NCI-H1417 (cell line): ENCODE measurements around the gene ST8SIA2.
"Not testable (repeated sequence)": the region's sequence is repeated elsewhere in the genome, so short reads cannot be mapped to it uniquely, and the experiment has no call there.

Experiments
- DNase-seq, 3 experiments: peaks; one replicate each; lab custom pipeline; 2025; lab: John Stamatoyannopoulos, UW

ST8SIA2 gene

DNA sequence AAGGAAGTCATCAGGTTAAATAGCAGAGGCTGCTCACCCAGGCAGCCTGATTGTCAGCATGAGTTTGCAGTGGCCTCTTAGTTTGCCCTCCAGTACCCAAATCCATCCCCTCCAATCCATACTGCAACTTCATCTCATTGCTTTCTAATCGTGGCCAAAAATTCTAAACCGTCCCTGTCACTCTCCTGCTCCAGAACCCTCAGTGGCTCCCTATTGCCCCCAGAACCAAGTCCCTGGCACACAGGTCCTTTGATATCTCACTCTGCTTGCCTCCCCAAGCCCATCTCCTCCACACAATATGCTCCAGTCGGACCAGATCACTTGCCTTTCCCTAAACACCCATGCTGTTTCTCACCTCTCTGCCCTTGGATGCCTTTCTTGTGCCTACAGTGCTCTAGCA is 49.7 kb downstream of the ST8SIA2 start:
- no peak for DNase-seq

GRCh38 chr15:92444631-92445030 is 51.0 kb downstream of the ST8SIA2 start:
- DNase-seq: no peak

DNA sequence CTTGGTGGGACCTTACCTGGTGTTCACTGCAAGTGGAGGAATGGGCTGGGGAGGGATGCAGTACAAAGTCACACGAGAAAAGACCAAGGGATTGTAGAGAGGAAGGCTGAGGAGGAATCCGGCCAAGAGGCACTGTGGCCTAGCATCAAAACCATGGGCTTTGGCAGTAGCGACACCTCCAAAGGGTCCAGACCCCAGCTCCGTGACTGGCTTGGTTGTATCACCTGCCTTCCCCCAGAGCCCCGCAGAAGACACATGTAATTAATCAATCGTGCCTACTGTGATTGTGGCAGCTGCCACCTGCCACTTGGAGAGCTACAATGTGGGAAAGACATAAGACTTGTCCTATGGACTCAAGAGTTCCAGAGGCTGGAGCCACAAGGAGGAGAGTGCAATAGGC is 54.7 kb downstream of the ST8SIA2 start:
- DNase-seq: peak in 2 of 3 experiments; percentile 21 to 49

- DNase-seq: no peak
These were observed 55.8 kb downstream of the ST8SIA2 start for GRCh38 chr15:92449476-92449875.

GRCh38 chr15:92451225-92451825 is 57.6 kb downstream of the ST8SIA2 start:
- DNase-seq: no peak

DNA sequence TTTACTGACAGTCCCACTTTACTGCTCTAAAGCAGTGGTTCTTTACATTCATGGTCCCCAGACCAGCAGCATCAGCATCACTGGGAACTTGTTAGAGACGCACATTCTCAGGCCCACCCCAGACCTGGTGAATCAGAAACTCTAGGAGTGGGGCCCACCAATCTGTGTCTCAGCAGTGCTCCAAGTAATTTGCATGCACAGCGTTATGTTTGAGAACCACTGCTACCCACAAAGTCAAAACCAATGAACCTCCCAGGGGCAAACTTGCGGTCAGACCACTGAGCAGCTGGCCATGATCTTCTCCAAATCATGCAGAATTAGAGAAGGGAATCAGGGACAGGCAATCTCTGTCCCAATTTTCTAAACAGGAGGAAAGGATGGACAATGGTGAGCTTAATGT is 58.5 kb downstream of the ST8SIA2 start:
- DNase-seq: no peak

GRCh38 chr15:92453607-92454006 is 59.9 kb downstream of the ST8SIA2 start:
- DNase-seq: no peak

DNA sequence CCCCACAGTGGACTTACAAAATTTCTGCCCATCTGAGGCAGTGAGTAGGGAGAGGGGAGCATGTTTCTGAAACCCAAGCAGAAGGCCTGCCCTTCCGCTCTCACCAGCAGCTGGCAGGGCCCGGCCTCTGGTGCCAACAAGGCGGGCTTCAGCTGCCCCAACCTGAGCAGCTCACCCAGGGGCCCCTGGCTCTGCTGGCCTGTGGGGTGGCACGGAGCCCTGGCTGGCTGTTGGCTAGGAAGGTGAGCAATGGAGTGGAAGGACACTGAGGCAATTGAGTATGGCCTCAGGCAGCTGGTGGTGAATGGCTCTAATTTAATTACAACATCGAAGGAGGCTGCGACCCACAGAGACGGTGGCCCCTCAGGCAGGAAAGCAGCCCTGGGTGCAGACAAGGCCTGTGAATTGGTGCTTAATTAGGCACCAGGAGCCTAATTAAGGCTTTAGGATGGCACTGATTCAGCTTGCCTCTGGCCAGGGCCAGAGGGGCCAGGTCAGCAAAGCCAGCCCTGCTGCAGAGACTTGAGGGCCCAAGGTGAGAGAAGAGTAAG is 60.9 kb downstream of the ST8SIA2 start:
- DNase-seq: peak in 1 of 3 experiments; percentile 33

DNA sequence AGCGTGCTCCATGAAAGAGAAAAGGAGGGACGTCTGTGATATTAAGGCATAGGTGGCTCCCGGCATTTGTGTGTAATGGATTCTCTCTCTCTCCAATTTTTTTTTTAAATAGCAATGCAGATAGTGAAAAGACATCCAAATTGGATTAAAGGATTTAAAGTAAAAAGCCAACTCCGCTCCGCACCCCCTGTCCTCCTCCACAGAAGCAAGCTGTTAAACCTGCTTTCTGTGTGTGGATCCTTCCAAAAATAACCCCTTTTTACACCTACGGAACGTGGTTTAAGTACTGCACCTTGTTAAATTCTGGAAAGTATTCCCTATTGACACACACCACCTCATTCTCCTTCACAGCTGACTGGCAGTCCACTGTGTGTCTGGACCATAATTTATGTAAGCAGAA is 61.6 kb downstream of the ST8SIA2 start:
- DNase-seq: no peak

DNA sequence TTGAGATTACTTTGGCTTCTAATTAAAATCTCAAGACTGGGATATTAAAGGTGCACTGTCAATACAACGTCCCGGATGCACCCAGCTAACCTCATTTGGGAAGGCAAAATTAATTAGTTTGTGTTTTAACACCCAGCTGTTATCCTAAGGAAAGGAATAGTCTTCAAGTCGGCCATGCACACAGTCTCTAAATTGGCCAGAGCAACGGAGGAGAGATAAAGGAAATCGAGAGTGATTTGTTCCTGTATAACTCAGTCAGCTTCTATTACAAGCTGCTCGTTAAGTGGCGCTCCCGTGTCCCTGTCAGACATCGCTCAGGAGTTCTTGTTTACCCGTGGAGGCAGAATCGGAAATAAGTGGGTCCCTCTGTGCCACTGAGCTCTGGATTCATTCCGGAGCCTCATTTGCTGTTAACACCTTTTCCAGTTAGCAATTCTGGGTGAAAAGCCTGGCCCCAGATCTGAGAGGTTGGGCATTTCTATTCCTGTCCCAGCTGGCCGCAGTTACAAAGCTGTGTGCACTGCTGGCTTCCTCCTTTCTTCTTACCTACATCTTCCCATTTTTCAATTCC is 63.9 kb downstream of the ST8SIA2 start:
- peak in 1 of 3 experiments; percentile 17 for DNase-seq

DNA sequence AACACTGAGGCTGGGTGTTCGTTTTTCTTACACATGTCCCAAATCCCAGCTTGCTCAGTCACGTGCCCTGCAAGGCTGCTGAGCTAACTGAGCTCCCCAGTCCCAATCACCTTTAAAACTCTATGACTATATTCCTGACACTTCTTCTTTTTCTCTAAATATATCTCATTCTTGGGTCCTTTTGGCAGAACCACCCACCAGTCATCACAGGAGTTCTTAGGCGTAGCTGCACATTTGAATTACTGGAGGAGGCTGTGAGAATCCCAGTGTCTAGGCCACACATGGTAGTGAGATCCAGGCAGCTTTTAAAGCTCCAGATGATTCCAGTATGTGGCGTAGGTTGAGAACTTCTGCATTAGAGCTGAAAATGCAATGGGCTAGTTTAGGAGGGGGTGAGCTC is 66.3 kb downstream of the ST8SIA2 start:
- DNase-seq: no peak

- DNase-seq: no peak
These were observed 68.9 kb downstream of the ST8SIA2 start for GRCh38 chr15:92462424-92463125.

DNA sequence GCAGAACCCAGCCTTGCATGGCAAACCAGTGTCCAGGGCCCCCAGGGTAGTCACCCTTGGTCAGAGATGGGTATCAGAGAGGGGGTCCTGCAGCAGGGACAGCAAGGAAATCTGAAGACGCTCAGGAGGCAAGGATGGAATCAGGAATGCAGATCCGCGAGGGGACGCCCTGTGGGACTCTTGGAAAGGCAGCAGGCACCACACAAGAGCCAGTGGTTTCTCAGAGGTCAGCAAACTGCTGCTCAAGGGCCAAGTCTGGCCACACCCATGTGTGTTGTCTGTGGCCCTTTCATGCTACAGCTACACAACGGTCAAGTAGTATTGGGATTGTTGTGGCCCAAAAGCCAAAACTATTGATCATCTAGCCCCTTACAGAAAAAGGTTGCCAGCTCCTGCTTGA is 69.7 kb downstream of the ST8SIA2 start:
- DNase-seq: no peak

DNA sequence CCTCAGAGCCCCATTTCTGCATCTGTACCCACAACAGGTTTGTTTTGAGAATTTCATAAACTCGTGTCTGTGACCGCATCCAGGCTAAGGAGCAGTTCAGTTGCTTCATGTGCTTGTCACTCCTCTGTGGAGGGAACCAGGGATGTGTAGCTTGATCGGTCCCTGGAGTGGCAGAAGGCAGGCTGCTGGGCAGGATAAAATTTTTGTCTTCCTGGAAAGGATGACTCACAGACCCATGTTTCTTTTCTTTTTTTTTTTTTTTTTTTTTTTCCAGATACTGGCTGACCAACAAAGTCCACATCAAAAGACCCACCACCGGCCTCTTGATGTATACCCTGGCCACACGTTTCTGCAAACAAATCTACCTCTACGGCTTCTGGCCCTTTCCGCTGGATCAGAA is 70.1 kb downstream of the ST8SIA2 start:
- DNase-seq: no peak

DNA sequence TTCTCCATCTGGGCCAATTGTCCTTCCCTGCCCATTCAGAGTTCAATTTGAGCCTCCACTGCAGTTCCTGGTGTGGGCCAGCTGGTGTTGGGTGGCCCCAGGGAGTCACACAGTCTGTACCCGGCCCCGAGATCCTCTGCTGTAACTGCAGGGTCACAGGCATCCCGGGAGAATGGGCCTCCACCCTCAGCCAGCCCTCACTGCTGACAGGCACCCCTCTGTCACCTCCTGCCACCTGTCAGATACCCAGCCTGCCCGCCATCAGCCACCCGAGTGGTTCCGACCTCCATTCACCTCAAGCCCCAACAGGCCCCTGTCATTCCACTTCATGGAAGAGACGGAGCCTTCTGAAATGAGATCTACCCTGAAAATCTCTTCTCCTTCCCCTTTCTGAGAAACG is 73.2 kb downstream of the ST8SIA2 start:
- no peak for DNase-seq

- DNase-seq: no peak
These were observed 73.6 kb downstream of the ST8SIA2 start for GRCh38 chr15:92467245-92467644.

- peak in 2 of 3 experiments; percentile 5 to 64 for DNase-seq
These were observed 75.3 kb downstream of the ST8SIA2 start for GRCh38 chr15:92468991-92469390.

GRCh38 chr15:92471288-92471687 is 77.6 kb downstream of the ST8SIA2 start:
- DNase-seq: no peak

GRCh38 chr15:92473756-92474155 is 80.1 kb downstream of the ST8SIA2 start:
- no peak for DNase-seq

DNA sequence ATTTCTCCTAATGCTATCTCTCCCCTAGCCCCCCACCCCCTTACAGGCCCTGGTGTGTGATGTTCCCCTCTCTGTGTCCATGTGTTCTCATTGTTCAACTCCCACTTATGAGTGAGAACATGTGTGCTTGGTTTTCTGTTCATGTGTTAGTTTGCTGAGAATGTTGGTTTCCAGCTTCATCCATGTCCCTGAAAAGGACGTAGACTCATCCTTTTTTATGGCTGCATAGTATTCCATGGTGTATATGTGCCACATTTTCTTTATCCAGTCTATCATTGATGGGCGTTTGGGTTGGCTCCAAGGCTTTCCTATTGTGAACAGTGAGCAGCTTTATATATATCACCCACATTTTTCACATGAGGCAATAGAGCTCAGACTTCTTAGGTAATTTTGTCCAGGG is 86.0 kb downstream of the ST8SIA2 start:
- not testable (repeated sequence) for DNase-seq

GRCh38 chr15:92480361-92480760 is 86.7 kb downstream of the ST8SIA2 start:
- no peak for DNase-seq

GRCh38 chr15:92485441-92485840 is 91.8 kb downstream of the ST8SIA2 start:
- no peak for DNase-seq

GRCh38 chr15:92492551-92493115 is 99.0 kb downstream of the ST8SIA2 start:
- DNase-seq: no peak
